Pulmonary artery endothelial cell (primary cell): ENCODE results near the gene KIAA0319L. TPM values are rescaled to one million over a fixed set of nuclear protein-coding genes. Genes with fewer than 3 reads are reported as not detected.
"Not testable (repeated sequence)": the region's sequence is repeated elsewhere in the genome, so short reads cannot be mapped to it uniquely, and the experiment has no call there.

Experiments
- DNase-seq: peaks from one replicate; pipeline ENCODE4 v3.0.0-alpha.2; 2011; ENCODE audit warnings: low read depth, low spot score
- total RNA-seq: library from RNA; depleted of rRNA; stranded (reverse); fragments of >200 nt; gene quantifications from 2 replicates; pipeline ENCODE4 v1.2.3, GENCODE V29; 2014

Gene KIAA0319L
- total RNA-seq, 1 donor from 2014 or later, result 25.6 TPM

DNA sequence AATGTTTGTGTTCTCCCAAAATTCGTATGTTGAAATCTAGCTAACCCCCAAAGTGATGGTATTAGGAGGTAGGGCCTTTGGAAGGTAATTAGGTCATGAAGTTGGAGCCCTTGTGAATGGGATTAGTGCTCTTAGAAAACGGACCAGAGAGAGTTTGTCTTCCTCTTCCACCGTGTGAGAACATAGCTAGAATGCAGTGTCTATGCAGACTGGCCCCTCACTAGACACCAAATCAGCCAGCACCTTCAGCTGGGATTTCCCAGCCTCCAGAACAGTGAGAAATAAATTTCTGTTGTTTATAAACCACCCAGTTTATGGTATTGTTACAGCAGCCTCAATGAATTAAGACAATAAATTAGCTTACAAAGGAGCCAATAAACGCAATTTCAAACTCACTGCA, 58.0 kb downstream of the KIAA0319L start:
- DNase-seq, result no peak

DNA sequence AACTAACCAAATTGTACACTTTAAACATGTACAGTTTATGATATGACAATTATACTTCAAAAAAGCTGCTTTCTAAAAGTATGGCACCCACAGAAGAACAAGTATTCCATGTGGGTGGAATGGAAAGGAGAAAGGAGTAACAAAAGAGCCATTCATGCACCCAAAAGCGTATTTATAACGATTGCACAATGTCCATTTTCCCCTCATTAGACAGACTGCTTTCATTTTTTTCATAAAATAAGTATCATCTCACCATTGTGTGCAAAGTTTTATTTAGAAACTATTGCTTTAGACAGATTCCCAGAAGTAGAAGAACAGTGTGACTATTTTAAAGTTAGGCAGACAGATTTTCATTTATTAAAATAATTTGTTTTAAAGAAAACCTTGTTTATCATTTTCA, 59.6 kb downstream of the KIAA0319L start:
- no peak for DNase-seq

DNA sequence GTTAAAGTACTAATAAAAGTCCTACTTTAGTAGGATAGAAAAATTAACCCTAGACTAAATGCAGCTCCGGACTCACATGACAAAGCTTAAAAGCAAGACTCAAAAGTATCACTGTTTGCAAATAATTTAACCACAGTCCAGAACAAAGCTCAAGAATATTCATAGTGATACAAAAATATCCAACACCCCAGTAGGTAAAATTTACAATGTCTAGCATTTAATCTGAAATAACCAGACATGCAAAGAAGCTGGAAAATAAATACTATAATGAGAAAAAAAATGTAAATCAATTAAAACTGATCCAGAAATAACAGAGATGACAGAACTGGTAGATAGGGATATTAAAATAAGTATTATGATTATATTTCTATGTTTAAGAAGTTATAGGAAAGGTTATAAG, 67.0 kb downstream of the KIAA0319L start:
- no peak for DNase-seq

GRCh38 chr1:35488336-35488735, 68.9 kb downstream of the KIAA0319L start:
- no peak for DNase-seq

- DNase-seq, result no peak
These were observed 70.3 kb downstream of the KIAA0319L start for GRCh38 chr1:35486858-35487408.

DNA sequence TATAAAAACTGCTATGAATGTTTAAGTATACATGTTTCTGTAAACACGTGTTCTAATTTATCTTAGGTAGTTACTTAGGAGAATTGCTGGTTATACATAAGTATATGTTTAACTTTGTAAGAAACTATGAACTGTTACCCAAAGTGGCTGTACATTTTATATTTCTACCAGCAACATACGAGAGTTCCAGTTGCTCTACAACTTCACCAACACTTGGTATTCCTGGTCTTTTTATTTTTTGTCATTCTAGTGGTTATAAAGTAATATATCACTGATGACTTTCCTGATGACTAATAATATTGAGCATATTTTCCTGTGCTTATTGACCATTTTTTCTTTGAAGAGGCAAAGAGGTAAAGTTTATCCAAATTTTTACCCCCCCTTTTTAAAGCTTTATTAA, 76.0 kb downstream of the KIAA0319L start:
- DNase-seq, result no peak

DNA sequence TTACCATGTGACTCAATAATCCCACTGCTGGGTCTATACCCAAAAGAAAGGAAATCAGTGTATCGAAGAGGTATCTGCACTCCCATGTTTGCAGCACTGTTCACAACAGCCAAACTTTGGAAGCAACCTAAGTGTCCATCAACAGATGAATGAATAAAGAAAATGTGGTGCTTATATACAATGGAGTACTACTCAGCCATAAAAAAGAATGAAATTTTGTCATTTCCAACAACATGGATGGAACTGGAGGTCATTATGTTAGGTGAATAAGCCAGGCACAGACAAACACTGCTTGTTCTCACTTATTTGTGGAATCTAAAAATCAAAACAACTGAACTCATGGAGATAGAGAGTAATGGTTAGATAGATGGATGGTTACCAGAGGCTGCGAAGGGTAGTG, 79.3 kb downstream of the KIAA0319L start:
- no peak for DNase-seq

DNA sequence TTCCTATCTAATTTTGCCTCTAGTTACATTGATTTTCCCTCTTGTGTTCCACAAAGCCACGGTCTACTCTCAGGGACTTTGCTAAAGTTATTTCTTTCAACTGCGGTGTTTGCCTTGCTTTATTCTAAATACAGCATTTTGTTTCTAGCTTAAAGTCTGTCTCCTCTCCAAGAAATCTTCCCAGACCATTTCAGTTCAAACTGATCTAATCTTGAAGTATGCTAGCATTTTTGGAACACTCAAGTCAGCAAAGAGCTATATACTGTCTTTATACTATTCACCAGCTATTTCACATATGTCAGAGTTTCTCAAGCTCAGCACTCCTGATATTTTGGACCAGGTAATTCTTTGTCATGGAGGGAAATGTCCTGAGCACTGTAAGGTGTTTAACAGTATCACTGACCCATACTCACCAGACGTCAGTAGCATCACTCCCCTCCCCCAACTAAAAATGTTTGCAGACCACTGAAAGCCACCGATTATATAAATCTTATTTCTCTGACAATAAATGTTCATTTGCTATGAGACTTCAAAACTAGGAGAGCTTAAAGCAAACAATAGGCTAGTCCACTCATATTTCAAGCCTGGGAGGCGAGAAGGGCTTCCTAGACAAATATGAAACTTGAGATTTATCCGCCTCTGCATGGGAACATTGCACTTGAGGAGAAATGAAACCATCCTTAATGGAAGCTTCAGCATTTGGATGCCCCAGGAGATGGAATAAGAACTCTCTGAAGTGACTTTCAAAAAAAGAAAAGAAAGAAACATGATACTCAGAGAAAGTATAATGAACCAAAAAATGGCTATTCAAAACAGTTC, 81.1 kb downstream of the KIAA0319L start:
- DNase-seq, result no peak

GRCh38 chr1:35475356-35475755, 81.8 kb downstream of the KIAA0319L start:
- DNase-seq, result no peak

- not testable (repeated sequence) for DNase-seq
These were observed 84.0 kb downstream of the KIAA0319L start for GRCh38 chr1:35473216-35473615.

GRCh38 chr1:35470977-35471613, 86.1 kb downstream of the KIAA0319L start:
- DNase-seq, result no peak

GRCh38 chr1:35466120-35466519, 91.1 kb downstream of the KIAA0319L start:
- DNase-seq, result no peak

DNA sequence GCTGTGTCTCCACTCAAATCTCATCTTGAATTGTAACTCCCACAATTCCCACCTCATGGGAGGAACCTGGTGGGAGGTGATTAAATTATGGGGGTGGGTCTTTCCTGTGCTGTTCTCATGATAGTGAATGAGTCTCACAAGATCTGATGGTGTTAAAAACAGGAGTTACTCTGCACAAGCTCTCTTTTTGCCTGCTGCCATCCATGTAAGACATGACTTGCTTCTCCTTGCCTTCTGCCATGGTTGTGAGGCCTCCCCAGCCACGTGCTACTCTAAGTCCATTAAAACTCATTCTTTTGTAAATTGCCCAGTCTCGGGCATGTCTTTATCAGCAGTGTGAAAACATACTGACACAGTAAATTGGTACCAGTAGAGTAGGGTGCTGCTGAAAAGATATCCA, 93.5 kb downstream of the KIAA0319L start:
- DNase-seq, result not testable (repeated sequence)

- no peak for DNase-seq
These were observed 94.0 kb downstream of the KIAA0319L start for GRCh38 chr1:35463232-35463631.

- DNase-seq, result no peak
These were observed 95.1 kb downstream of the KIAA0319L start for GRCh38 chr1:35461966-35462651.

DNA sequence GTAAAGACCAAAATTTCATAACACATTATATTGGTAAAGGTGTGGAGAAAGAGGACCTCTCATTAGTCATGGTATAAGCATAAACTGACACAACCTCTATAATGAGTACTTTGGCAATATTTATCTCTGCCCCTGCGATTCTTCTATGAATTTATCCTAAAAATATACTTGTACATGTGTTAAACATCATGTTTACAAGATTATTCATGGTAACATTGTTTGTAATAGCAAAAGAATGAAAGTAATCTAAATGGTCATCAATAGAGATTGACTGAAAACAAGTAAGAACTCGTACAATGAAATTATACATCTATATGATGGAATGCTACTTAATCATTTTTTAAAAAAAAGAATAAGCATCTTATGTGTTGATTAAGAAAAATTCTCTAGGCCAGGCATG, 96.4 kb downstream of the KIAA0319L start:
- no peak for DNase-seq

DNA sequence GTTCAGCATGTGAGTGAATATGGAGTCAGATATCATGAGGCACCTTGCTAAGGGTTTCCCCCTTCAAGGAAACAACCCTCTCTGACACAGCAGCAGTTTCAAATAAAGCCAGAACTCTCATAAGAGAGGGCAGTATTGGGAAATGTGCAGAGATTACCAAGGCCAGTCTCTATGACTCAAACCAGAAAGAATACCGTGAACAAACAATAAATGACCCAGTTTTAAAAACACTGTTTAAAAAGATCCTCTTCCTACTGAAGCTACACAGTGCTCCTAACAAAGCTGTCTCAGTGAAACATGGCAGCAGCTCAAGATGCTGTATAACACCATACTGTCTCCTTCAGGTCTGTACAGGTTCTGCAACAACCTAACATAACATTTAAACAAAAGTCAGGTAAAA, 102.6 kb downstream of the KIAA0319L start:
- no peak for DNase-seq

DNA sequence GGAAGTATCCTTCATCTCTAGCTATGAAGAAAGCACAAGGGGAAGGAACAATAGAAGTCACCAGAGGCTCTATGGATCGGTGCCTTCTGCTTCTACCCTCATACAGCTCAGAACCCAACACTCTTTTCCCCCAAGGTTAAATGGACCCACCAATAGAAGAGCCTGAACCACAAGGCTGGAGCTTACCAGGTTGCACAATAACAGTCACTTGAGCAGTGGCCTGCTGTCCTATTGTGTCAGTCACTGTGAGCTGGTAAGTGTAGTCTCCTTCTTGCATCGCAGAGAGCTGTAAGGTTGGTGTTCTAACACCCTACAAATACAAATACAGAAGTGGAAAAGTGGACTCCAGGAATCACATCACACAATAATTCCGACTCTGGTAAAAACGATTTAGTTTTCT, 103.0 kb downstream of the KIAA0319L start:
- no peak for DNase-seq

GRCh38 chr1:35453031-35453430, 104.2 kb downstream of the KIAA0319L start:
- DNase-seq, result no peak

- peak; percentile 36 for DNase-seq
These were observed 105.0 kb downstream of the KIAA0319L start for GRCh38 chr1:35452106-35452774.

DNA sequence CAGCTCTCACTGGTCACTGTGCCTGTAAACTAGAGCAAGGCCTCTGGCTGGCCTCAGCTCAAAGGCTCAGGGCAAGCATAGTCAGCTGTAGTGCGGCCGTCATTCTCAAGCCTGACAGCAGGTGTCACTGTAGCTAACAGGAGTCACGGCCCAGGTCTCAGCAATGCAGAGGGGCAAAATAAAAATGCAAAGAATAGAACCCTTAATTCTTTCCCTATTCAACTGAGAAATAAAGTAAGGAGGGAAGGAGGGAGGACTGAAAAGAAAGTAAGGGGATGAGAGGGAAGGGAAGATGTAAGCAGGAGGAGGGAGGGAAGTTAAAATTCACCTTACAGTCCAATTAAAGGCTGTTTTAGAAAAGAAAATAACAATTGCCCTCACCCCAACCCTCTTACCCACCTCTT, 106.1 kb downstream of the KIAA0319L start:
- peak; percentile 45 for DNase-seq
